NCI-H187 treated with DMSO at 0.1 percent for 48 hours (cell line): ENCODE measurements around the gene SLC4A2.

Source experiments
- DNase-seq: peaks from one replicate; lab custom pipeline; 2025; lab: John Stamatoyannopoulos, UW

SLC4A2 gene

GRCh38 chr7:151064454-151064853 lies 5.1 kb downstream of the SLC4A2 start:
- DNase-seq: no peak

GRCh38 chr7:151064993-151065392 lies 5.6 kb downstream of the SLC4A2 start:
- no peak for DNase-seq

GRCh38 chr7:151065516-151065915 lies 6.1 kb downstream of the SLC4A2 start:
- no peak for DNase-seq

- DNase-seq: no peak
These were observed 7.0 kb downstream of the SLC4A2 start for GRCh38 chr7:151066273-151066974.

- DNase-seq: no peak
These were observed 8.8 kb downstream of the SLC4A2 start for GRCh38 chr7:151068069-151068773.

- DNase-seq: no peak
These were observed 10.6 kb downstream of the SLC4A2 start for GRCh38 chr7:151069841-151070573.

GRCh38 chr7:151070574-151070960 lies 11.2 kb downstream of the SLC4A2 start:
- DNase-seq: no peak

GRCh38 chr7:151071032-151071866 lies 11.9 kb downstream of the SLC4A2 start:
- DNase-seq: no peak

GRCh38 chr7:151073990-151074389 lies 14.6 kb downstream of the SLC4A2 start:
- no peak for DNase-seq

GRCh38 chr7:151074817-151075661 lies 15.7 kb downstream of the SLC4A2 start:
- DNase-seq: no peak

GRCh38 chr7:151075662-151075971 lies 16.2 kb downstream of the SLC4A2 start:
- DNase-seq: no peak

GRCh38 chr7:151075978-151076426 lies 16.6 kb downstream of the SLC4A2 start:
- no peak for DNase-seq

- no peak for DNase-seq
These were observed 17.7 kb downstream of the SLC4A2 start for GRCh38 chr7:151076863-151077704.

- no peak for DNase-seq
These were observed 18.4 kb downstream of the SLC4A2 start for GRCh38 chr7:151077705-151078232.

GRCh38 chr7:151078233-151079040 lies 19.0 kb downstream of the SLC4A2 start:
- no peak for DNase-seq

- DNase-seq: no peak
These were observed 20.0 kb downstream of the SLC4A2 start for GRCh38 chr7:151079199-151079910.

GRCh38 chr7:151080067-151080521 lies 20.7 kb downstream of the SLC4A2 start:
- no peak for DNase-seq

GRCh38 chr7:151080522-151081169 lies 21.3 kb downstream of the SLC4A2 start, which contains the start of gene FASTK:
TSS of gene FASTK (minus strand) at chr7:151080809. CDS start at chr7:151080766, 43 bp downstream.
- peak; percentile 67 for DNase-seq
